KMS-11 (cell line): ENCODE results near the gene DNAI4.

Experiments used
- H2AFZ ChIP-seq: fragments of 200-600 bp; sonication (generic); 2 replicates; pipeline ENCODE4 v1.6.1; 2016; ENCODE audit warnings: antibody characterized with exemption, mixed run types, low read depth
- H3K27ac ChIP-seq: fragments of 200-600 bp; sonication (generic); 2 replicates; pipeline ENCODE4 v1.6.1; 2016; ENCODE audit warnings: mild to moderate bottlenecking, mixed run types
- H3K27me3 ChIP-seq: fragments of 200-600 bp; sonication (generic); 2 replicates; pipeline ENCODE4 v1.6.1; 2017; ENCODE audit warnings: mild to moderate bottlenecking, low read depth, mixed run types, moderate library complexity; ENCODE audit not compliant: insufficient read depth
- H3K36me3 ChIP-seq: fragments of 200-600 bp; sonication (generic); 2 replicates; pipeline ENCODE4 v1.6.1; 2017; ENCODE audit warnings: mild to moderate bottlenecking, mixed run types; ENCODE audit not compliant: insufficient read depth
- H3K4me1 ChIP-seq: fragments of 200-600 bp; sonication (generic); 2 replicates; pipeline ENCODE4 v1.6.1; 2016; ENCODE audit warnings: mild to moderate bottlenecking, low read depth, mixed run types; ENCODE audit not compliant: poor library complexity, severe bottlenecking
- H3K4me2 ChIP-seq: fragments of 200-600 bp; sonication (generic); 2 replicates; pipeline ENCODE4 v1.7.0; 2016; ENCODE audit warnings: mild to moderate bottlenecking, mixed run types
- H3K4me3 ChIP-seq: fragments of 200-600 bp; sonication (generic); IDR thresholded peaks from 2 replicates; pipeline ENCODE4 v1.6.1; 2017; ENCODE audit warnings: low read depth, low read length, mixed read lengths; ENCODE audit not compliant: insufficient read depth
- H3K79me2 ChIP-seq: fragments of 200-600 bp; sonication (generic); 2 replicates; pipeline ENCODE4 v1.6.1; 2016; ENCODE audit warnings: low read depth, mixed run types; ENCODE audit not compliant: insufficient read depth
- H3K9ac ChIP-seq: fragments of 200-600 bp; sonication (generic); 2 replicates; pipeline ENCODE4 v1.6.1; 2016; ENCODE audit warnings: mild to moderate bottlenecking, mixed run types
- H4K20me1 ChIP-seq: fragments of 200-600 bp; sonication (generic); 2 replicates; pipeline ENCODE4 v1.6.1; 2016; ENCODE audit warnings: mild to moderate bottlenecking, mixed run types; ENCODE audit not compliant: insufficient read depth
- TF ChIP-seq, protein P1 (sequence below): fragments of 200-600 bp; sonication (generic); conservative IDR thresholded peaks from 2 replicates; pipeline ENCODE4 v1.6.1; 2017; ENCODE audit warnings: low read depth, mild to moderate bottlenecking, antibody characterized with exemption, low read length, moderate library complexity, mixed read lengths

DNAI4 gene

DNA sequence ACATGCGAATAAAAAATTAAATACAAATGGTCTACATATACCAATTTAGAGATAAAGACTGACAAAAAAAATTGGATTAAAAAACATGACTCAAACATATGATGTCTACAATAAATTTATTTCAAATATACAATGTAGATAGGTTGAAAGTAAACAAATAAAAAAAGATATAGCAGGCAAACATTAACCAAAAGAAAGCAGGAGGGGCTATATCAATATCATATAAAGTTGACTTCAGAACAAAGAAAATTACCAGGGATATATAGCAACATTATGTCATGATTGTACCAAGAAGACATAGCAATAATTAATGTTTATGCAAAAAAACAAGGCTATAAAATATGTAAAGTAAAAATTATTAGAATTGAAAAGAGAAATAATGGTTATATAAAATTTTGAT lies 73.7 kb downstream of the DNAI4 start:
- Histone ChIP-seq H3K27ac (no peak overlapping the region), H4K20me1 (no peaks in the 10 kb centered on the region), H3K4me1 (peaks cover 3% of the 10 kb centered on the region), H3K27me3 (no peaks in the 10 kb centered on the region), H3K79me2 (no peaks in the 10 kb centered on the region), H3K9ac (no peak overlapping the region), H2AFZ (no peak overlapping the region), H3K4me2 (no peak overlapping the region), H3K36me3 (no peaks in the 10 kb centered on the region), H3K4me3 (no peak overlapping the region)
- TF ChIP-seq, protein P1, sequence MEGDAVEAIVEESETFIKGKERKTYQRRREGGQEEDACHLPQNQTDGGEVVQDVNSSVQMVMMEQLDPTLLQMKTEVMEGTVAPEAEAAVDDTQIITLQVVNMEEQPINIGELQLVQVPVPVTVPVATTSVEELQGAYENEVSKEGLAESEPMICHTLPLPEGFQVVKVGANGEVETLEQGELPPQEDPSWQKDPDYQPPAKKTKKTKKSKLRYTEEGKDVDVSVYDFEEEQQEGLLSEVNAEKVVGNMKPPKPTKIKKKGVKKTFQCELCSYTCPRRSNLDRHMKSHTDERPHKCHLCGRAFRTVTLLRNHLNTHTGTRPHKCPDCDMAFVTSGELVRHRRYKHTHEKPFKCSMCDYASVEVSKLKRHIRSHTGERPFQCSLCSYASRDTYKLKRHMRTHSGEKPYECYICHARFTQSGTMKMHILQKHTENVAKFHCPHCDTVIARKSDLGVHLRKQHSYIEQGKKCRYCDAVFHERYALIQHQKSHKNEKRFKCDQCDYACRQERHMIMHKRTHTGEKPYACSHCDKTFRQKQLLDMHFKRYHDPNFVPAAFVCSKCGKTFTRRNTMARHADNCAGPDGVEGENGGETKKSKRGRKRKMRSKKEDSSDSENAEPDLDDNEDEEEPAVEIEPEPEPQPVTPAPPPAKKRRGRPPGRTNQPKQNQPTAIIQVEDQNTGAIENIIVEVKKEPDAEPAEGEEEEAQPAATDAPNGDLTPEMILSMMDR = no peak

DNA sequence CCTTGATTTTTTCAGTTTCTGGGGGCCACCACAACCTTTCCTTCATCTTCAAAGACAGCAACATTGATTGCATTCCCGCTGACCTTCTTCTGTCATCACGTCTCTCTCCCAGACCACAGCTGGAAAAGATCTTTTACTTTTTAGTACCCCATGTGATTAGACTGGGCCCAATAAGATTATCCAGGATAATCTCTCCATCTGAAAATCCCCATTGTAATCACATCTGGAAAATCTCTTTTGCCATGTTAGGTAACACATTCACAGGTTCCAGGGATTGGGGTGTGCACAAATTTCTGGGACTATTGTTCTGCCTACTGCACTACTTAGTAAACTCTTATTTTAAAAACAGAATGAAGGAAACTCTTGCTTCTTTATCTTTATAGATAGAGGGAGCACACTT lies 76.5 kb downstream of the DNAI4 start:
- Histone ChIP-seq H3K4me2 (no peak overlapping the region), H4K20me1 (no peaks in the 10 kb centered on the region), H3K27ac (no peak overlapping the region), H3K9ac (no peak overlapping the region), H2AFZ (no peak overlapping the region), H3K4me1 (peaks cover 3% of the 10 kb centered on the region), H3K27me3 (no peaks in the 10 kb centered on the region), H3K4me3 (no peak overlapping the region), H3K79me2 (no peaks in the 10 kb centered on the region), H3K36me3 (no peaks in the 10 kb centered on the region)
- TF ChIP-seq, protein P1 = no peak

DNA sequence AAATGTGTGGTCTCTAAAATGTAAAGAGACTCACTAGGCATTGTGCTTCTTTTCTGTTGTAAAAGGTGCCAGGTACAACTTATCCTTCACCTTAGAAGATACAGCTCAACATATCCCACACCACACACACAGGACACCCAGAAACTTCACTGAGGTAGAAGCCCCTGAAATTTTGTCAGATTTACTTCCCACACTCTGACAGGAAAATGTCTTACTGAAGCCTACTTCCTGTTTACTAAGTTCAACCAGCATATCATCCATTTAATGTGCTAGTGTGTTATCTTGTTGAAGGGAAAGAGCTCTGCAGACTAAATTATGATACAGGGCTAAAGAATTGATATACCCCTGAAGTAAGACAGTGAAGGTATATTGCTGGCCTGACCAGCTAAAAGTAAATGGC lies 83.7 kb downstream of the DNAI4 start:
- no peaks in the 10 kb centered on the region for H4K20me1 ChIP-seq
- no peaks in the 10 kb centered on the region for H3K27me3 ChIP-seq
- H3K36me3 ChIP-seq = no peaks in the 10 kb centered on the region
- no peak overlapping the region for H3K4me3 ChIP-seq
- no peak overlapping the region for H3K4me2 ChIP-seq
- H3K4me1 ChIP-seq = no peaks in the 10 kb centered on the region
- no peak overlapping the region for H3K27ac ChIP-seq
- no peaks in the 10 kb centered on the region for H3K79me2 ChIP-seq
- no peak overlapping the region for H3K9ac ChIP-seq
- TF ChIP-seq, protein P1 = no peak
- H2AFZ ChIP-seq = 0 out of 2 replicates have a peak overlapping the region, but pooled peaks have one; percentile 10

DNA sequence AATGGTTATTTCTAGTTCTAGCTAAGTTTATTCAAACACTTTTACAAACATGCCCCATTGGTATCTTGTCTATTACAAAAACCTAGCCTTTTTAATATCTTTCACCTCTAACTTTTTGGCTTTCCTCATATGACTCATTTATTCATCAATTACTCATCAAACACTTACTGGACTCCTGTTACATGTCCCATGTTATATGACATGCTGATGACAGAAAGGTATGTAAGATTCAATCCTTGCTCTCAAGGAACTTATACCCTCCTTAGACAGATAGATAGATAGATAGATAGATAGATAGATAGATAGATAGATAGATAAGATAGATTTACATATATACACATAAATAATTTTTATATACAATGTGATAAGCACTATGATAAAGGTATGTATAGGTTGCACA lies 89.7 kb downstream of the DNAI4 start:
- no peak overlapping the region for H3K4me3 ChIP-seq
- no peaks in the 10 kb centered on the region for H3K27me3 ChIP-seq
- H4K20me1 ChIP-seq = no peaks in the 10 kb centered on the region
- no peaks in the 10 kb centered on the region for H3K36me3 ChIP-seq
- no peak overlapping the region for H3K27ac ChIP-seq
- no peak overlapping the region for H3K4me2 ChIP-seq
- TF ChIP-seq, protein P1 = no peak
- no peak overlapping the region for H3K9ac ChIP-seq
- no peaks in the 10 kb centered on the region for H3K79me2 ChIP-seq
- no peaks in the 10 kb centered on the region for H3K4me1 ChIP-seq
- no peak overlapping the region for H2AFZ ChIP-seq
